ENCODE measurements around the gene KRTAP10-9.
"Not testable (repeated sequence)": the region's sequence is repeated elsewhere in the genome, so short reads cannot be mapped to it uniquely, and the experiment has no call there.

The KRTAP10-9 gene

DNA sequence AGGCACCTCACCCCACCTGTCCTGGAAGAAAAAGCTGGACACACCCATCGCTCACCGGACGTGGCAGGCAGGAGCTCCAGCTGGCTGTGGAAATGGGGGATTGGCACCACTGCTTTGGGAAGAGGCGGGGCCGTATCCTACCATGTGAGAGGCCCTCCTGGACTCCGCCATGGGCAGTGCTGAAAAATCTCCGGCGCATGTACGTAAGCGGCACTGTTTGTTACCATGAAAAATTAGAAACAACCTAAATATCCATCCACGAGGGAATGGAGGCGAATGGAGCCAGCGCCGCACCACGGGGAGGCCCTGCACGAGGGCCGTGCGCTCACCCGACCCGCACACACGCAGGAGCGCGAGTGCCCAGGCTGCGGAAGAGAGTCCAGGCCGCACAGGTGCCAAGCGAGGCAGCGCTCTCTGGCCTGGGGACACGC is 11.9 kb upstream of the KRTAP10-9 start:
- no peak for DNase-seq (ENCODE audit: low read depth)

- no peak for DNase-seq (ENCODE audit: low read depth)
Observed at GRCh38 chr21:44615466-44615865, 11.4 kb upstream of the KRTAP10-9 start.

DNA sequence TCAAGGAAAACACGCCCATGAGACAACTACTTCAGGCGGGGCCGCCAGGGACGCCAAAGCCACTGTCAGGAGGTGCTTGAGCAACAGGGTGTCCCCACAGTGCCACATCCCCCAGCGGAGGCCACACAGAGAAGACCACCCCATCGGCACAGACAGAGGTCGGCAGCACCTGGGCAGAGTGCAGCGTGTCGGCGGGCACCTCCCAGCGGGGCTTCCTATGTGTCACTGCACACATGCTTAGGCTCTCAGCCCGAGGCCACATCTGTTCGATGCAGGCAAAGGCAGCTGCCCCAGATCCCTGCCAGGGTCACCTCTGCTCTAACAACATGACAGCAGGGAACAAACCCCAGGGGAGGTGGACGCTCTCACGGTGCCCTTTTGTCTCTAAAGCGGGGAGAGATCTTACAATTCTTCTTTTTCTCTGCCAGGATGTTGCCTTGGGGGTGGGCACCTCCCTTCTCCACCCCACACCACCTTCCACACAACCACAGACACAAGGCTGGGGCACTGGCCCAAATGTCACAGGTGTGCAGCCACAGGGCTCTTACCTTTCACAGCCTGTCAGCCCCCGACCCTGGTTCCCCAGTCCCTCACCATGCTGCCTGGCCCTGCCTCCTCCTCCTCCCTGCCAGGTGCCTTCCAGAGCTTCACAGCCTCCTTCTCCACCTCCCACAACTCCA is 10.8 kb upstream of the KRTAP10-9 start:
- no peak for DNase-seq (ENCODE audit: low read depth)

- DNase-seq (ENCODE audit: low read depth), result no peak
Observed at GRCh38 chr21:44616591-44616926, 10.3 kb upstream of the KRTAP10-9 start.

DNA sequence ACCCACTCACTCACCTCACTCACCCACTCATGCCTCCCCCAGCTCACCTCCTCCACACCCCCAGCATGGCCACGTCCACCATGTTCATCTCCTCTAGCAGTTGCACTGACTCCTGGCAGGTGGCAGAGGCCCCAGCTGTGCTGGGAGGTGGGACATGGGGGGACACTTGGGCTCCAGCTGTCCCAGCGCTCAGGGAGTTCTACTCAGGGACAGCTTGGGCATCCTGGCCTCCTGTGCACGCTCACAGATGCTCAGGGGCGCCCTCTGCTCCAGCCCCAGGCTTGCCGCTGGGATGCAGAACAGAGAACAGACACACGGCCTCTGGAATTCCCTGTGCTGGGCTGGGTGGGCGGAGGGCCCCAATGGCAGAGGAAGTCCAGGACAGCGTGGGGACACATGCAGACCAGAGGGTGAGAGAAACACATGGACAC is 9.8 kb upstream of the KRTAP10-9 start:
- DNase-seq (ENCODE audit: low read depth), result no peak

DNA sequence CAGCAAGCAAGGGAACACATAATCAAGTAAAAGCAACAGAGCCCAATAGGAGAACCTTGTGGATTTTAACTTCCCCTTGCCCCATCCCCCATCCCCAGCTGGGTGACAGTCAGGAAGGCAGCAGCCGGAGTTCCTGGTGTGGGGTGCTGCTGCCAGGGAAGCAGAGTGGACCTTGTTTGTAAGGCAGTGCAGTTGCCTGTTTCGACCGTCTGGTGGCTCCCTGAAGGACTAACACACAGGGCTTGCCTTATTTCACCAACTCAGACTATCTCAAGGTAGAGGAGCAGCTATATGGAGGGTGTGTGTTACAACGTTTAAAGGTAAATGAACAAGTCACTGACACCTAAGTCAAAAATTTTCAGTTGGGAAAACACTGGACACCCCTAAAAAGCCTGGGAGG is 8.4 kb upstream of the KRTAP10-9 start:
- DNase-seq (ENCODE audit: low read depth), result no peak

GRCh38 chr21:44618909-44619308 is 8.0 kb upstream of the KRTAP10-9 start:
- no peak for DNase-seq (ENCODE audit: low read depth)

DNA sequence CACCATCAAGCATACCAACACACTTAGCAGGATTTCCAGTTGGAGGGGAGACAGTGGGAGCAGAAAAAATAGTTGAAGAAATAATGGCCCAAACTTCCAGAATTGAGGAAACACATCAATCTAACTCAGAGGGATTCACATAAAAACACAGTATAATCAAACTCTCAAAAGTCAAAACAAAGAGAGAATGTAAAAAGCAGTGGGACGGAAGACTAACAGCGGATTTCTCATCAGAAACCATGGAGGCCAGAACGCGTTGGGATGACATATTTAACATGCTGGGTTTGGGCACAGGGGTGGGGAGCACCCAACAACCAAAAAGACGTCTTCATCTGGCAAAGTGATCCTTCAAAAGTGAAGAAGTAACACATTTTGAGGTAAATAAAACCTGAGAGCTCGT is 7.0 kb upstream of the KRTAP10-9 start:
- DNase-seq (ENCODE audit: low read depth), result no peak

DNA sequence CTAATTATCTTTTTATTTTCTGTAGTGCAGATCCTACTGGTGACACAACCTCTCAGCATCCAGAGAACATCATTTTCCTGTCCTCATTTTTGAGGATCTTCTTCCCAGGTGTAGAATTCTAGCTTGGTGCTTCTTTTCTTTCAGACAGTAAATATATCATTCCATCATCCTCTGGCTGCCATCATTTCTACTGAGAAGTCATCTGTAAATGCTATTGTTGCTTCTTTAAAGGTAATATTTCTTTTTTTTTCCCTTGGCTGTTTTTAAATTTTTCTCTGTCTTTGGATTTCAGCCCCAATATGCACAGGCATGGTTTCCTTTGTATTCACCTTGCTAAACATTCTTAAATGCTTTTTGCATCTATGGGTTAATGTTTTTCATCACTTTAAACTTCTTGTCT is 3.3 kb upstream of the KRTAP10-9 start:
- DNase-seq (ENCODE audit: low read depth), result no peak

GRCh38 chr21:44625756-44626155 is 1.1 kb upstream of the KRTAP10-9 start:
- no peak for DNase-seq (ENCODE audit: low read depth)

- no peak for DNase-seq (ENCODE audit: low read depth)
Observed at GRCh38 chr21:44626262-44626661, 631 bp upstream of the KRTAP10-9 start.

GRCh38 chr21:44627181-44627822 is 409 bp downstream of the KRTAP10-9 start:
- not testable (repeated sequence) for DNase-seq (ENCODE audit: low read depth)

DNA sequence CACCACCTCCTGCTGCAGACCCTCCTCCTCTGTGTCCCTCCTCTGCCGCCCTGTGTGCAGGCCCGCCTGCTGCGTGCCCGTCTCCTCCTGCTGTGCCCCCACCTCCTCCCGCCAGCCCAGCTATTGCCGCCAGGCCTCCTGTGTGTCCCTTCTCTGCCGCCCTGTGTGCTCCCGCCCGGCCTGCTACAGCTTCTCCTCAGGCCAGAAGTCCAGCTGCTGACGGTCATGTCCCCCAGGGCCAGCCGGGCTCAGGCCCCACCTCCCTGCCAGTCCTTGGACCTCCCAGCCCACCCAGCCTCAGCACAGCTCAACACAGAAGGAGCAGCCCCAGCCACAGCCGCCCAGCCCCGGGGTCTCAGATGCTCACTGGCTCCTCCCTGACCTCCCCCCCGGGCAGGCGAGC is 939 bp downstream of the KRTAP10-9 start:
- DNase-seq (ENCODE audit: low read depth), result not testable (repeated sequence)

DNA sequence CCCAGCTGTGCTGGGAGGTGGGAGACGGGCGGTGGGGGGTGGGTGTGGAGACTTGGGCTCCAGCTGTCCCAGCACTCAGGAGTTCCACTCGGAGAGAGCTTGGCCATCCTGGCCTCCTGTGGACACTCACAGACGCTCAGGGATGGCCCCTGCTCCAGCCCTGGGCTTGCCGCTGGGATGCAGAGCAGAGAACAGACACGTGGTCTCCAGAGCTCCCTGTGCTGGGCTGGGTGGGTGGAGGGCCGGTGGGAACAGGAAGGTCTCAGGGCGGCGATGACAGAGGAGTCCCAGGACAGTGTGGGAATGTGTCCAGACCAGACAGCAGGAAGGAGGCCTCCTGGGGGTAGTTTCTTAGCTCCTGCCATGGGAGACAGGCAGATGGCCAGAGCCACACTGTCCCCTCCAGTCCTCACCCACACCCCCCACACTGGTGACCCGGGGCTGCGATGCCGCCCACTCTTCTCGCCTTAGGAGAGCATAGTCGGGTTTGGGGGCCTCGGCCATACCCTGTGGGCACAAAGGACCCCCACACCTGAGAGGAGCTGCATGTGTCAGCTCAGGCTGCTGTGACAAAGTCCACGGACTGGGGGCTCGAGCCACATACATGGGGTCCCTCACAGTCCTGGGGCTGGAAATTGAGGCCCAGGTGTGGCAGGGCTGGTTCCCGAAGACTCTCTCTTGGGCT is 2.0 kb downstream of the KRTAP10-9 start:
- no peak for DNase-seq (ENCODE audit: low read depth)

GRCh38 chr21:44630440-44630839 is 3.5 kb downstream of the KRTAP10-9 start:
- DNase-seq (ENCODE audit: low read depth), result no peak

DNA sequence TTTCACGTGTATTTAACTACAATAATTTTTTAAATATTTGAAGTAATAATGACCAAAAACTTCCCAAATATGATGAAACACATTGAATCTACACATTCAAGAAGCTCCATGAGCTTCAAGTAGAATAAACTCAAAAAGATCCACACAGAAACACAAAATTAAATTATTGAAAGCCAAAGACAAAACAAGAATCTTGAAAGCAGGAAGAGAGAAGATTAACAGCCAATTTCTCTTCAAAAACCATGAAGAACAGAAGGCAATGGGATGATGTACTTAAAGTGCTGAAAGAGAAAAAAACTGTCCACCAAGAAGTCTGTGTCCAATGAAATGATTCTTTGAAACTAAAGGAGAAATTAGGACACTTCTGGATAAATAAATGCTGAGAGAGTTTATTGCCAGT is 5.2 kb downstream of the KRTAP10-9 start:
- no peak for DNase-seq (ENCODE audit: low read depth)

GRCh38 chr21:44636209-44637017 is 9.5 kb downstream of the KRTAP10-9 start:
- no peak for DNase-seq (ENCODE audit: low read depth)

DNA sequence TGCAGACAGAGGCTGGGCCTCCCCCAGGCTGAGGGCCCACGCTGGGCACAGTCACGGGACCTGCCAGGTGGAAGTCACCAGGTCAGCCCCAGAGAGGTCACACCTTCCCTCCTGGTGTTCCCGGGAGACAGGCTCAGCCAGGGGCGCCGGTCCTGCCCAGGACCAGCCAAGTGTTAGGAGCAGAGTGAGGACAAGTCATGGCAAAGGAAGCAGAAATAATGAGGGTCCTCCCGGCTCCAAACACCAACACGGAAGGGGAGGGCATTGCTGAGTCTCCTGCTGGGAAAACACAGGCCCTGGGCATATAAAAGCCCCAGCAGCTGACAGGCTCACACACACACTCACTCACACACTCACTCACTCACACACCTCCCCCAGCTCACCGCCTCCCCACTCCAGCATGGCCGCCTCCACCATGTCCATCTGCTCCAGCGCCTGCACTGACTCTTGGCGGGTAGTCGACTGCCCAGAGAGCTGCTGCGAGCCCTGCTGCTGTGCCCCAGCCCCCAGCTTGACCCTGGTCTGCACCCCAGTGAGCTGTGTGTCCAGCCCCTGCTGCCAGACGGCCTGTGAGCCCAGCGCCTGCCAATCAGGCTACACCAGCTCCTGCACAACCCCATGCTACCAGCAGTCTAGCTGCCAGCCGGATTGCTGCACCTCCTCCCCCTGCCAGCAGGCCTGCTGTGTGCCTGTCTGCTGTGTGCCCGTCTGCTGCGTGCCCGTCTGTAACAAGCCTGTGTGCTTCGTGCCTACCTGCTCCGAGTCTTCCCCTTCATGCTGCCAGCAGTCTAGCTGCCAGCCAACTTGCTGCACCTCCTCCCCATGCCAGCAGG is 10.3 kb downstream of the KRTAP10-9 start, which contains the start of gene KRTAP10-10:
KRTAP10-10 (plus strand) TSS at position 339 of the 833 bp plus-strand sequence; CDS start at position 401, 62 bp downstream.
- no peak for DNase-seq (ENCODE audit: low read depth)

GRCh38 chr21:44637851-44638348 is 11.0 kb downstream of the KRTAP10-9 start:
- DNase-seq (ENCODE audit: low read depth), result not testable (repeated sequence)

- DNase-seq (ENCODE audit: low read depth), result not testable (repeated sequence)
Observed at GRCh38 chr21:44638506-44639330, 11.8 kb downstream of the KRTAP10-9 start.
